ES-I3 (cell line): ENCODE measurements around the gene TPT1.

Source experiments
- H3K36me3 ChIP-seq: 2 replicates; pipeline ENCODE4 v1.6.1; 2013; ENCODE audit warnings: mild to moderate bottlenecking, low read length, control low read depth, moderate library complexity; ENCODE audit not compliant: insufficient read depth
- H3K4me1 ChIP-seq: 2 replicates; pipeline ENCODE4 v1.6.1; 2013; ENCODE audit warnings: mild to moderate bottlenecking, control low read depth, low read length; ENCODE audit not compliant: insufficient read depth
- H3K9ac ChIP-seq: 2 replicates; pipeline ENCODE4 v1.6.1; 2013; ENCODE audit warnings: low read depth, mild to moderate bottlenecking, low read length, moderate library complexity
- H3K9me3 ChIP-seq: 2 replicates; pipeline ENCODE4 v1.6.1; 2013; ENCODE audit warnings: mild to moderate bottlenecking, low read length, moderate library complexity; ENCODE audit not compliant: control insufficient read depth, insufficient read depth

TPT1 gene

DNA sequence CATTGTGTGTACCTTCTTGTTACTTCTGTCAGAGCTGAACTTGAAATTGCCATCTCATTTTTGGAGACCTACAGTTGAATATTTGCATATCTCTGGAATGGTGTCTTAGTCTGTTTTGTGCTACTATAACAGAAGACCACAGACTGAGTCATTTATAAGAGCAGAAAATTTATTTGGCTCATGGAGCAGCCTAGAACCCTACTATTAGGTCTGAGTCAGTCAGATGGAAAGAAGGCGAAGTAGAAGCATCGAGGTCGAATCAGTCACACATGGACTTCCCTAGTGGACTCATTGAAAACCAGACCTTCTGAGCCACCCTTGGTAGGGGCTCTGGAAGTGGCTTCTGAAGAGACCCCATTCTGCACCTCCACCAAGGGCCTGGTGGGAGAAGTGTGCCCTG, 33.9 kb upstream of the TPT1 start:
- no peaks in the 10 kb centered on the region for H3K9me3 ChIP-seq
- H3K9ac ChIP-seq = no peak overlapping the region
- peaks cover 2% of the 10 kb centered on the region; the same call in 1 of the 2 replicates for H3K4me1 ChIP-seq
- no peaks in the 10 kb centered on the region for H3K36me3 ChIP-seq

DNA sequence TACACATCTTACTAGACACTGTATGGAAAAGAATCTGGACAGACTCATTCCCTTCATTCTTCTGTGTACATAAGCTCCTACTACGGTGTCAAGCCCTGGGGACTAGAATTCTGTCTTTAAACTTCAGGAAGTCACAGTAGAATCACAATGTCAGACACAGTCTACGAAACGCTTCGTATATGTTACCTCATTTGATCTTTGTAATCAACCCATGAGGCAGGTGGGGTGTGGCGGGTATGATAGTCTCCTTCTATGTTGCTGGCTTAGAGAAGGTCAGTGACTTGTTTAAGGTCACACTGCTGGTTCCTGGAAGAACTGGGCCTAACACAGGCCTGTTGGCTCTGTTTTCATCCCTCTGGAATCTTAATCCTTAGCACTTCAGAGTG, 32.2 kb upstream of the TPT1 start:
- H3K9ac ChIP-seq = no peak overlapping the region

DNA sequence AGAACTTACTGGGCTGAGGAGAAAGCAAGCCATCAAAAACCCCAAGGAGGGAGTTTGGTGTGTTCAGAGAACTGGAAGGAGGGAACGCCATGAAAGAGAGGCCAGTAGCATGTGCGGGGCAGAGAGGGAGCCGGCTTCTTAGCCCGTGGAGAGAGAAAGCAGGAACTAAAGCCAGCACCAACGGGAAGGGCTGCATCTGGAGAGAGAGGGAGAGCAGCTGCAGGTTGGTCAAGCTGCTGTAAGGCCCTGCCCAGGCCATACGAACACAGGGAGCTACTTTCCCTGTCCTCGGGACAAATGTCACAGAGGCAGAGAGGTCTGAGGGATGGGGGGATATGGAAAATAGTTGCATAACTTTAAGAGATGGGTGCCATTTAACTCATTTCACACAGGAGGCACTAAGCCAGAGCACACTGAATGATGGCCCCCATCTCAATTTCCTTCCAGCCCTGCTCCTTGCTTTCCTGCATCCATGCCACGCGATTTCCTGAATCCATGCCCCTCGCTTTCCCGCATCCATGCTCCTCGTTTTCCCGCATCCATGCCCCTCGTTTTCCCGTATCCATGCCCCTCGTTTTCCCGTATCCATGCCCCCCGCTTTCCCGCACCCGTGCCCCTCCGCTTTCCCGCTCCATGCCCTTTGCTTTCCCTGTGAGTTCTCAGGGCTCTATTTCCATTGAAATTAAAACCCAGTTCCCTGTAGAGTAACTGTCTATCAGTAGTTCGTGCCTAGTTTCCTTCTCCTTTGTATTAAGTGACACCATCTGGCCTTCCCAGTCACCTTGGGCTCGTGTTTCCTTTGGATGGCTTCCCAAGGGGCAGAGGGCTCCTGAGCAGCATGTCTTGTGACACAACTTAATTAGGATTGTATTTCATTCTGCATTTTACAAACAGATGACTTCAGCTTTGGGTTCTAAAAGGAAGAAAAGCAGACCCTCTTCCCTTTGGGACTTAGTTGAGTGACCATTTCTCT, 31.5 kb upstream of the TPT1 start:
- H3K4me1 ChIP-seq = peaks cover 13% of the 10 kb centered on the region
- no peaks in the 10 kb centered on the region for H3K9me3 ChIP-seq
- no peak overlapping the region for H3K9ac ChIP-seq
- H3K36me3 ChIP-seq = no peaks in the 10 kb centered on the region

More for the DNA sequence above, 32.2 kb upstream of the TPT1 start:
- Histone ChIP-seq H3K36me3 (no peaks in the 10 kb centered on the region), H3K9me3 (no peaks in the 10 kb centered on the region), H3K4me1 (peaks cover 8% of the 10 kb centered on the region)

DNA sequence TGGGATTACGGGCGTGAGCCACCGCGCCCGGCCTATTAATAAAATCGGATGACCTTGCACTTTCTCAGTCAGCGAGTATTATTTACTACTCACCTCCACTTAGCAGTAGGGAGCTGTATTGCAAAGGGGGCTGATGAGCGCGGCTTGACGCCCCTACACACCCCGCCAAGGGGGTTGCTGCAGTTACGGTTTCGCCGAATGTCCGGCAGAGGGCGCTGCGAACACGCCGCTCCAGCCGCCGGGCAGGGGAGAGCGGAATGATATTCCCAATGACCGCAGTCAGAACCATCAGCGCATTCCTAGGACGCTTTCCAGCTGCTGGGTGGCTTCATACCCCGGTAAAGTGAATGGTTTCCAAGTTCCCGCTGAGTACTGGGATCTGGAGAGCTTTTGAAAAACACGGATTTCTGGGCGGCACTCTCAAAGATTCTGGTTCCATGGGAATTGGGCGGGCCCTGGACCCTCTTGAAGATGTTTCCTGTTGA, 30.0 kb upstream of the TPT1 start:
- Histone ChIP-seq H3K9ac (no peak overlapping the region), H3K9me3 (no peaks in the 10 kb centered on the region), H3K36me3 (no peaks in the 10 kb centered on the region), H3K4me1 (peaks cover 14% of the 10 kb centered on the region)

DNA sequence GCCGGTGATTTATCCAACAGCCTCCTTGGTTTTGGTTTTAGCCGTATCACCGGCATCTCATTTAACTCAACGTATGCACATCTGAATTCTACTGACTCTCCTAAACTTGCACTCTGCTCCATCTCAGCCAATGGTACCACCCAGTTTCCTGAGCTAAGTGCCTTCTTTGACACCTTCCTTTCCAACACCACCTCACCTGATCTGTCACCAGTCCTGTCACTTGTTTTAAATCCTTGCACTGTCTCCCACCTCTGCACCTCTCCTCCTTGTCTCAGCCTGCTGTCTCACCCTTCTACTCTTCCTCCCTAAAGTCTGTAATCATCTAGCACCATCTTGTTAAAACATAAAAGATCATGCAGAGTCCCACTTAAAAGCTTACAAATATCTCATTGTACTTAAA, 28.1 kb upstream of the TPT1 start:
- no peak overlapping the region for H3K9ac ChIP-seq
- H3K9me3 ChIP-seq = no peaks in the 10 kb centered on the region
- H3K4me1 ChIP-seq = peaks cover 19% of the 10 kb centered on the region
- H3K36me3 ChIP-seq = no peaks in the 10 kb centered on the region

DNA sequence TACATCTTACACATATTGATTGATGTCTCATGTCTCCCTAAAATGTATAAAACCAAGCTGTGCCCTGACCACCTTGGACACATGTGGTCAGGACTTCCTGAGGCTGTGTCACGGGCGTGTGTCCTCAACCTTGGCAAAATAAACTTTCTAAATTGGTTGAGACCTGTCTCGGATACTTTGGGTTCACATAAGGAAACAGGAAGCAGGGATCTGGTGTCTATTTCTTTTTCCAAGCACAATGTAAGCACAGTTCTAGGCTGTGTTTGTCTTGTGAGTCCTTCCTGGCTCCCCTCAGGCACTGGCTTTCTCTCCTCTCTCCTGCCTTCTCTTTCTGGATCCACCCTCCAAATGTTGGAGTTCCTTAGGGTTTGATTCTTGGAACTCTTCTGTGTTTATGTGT, 27.6 kb upstream of the TPT1 start:
- Histone ChIP-seq H3K9ac (no peak overlapping the region), H3K9me3 (no peaks in the 10 kb centered on the region), H3K4me1 (peaks cover 19% of the 10 kb centered on the region), H3K36me3 (no peaks in the 10 kb centered on the region)

DNA sequence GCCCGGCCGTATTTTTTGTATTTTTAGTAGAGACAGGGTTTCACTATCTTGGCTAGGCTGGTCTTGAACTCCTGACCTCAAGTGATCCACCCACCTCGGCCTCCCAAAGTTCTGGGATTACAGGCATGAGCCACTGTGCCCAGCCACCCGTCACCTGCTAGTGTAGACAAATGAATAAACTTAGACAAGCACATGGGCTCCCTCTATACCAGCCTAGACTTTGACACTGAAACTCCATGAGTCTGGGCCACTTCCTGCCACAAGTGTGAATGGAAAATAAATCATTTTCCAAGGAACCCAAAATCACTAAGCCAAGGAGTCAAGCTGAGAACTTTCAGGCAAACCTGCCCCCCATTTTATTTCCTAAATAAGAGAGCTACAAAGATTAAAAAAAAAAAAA, 27.0 kb upstream of the TPT1 start:
- no peak overlapping the region for H3K9ac ChIP-seq
- H3K9me3 ChIP-seq = no peaks in the 10 kb centered on the region
- H3K36me3 ChIP-seq = no peaks in the 10 kb centered on the region
- H3K4me1 ChIP-seq = peaks cover 19% of the 10 kb centered on the region

DNA sequence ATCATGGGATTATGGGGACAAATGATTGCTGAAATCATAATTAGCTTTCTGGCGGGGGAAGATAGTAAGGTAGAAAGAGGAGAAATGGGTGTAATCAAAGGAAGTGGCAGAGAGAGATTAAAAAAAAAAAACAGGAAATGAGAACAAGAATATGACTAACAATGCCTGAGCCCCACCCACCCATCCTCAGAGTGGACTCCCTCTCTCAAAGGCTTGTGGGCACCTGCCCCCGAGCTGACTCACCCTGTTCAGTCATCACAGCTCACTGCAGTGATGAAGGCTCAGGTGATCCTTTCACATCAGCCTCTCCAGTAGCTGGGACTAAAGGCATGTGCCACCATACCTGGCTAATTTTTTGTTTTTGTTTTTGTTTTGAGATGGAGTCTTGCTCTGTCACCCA, 26.4 kb upstream of the TPT1 start:
- no peaks in the 10 kb centered on the region for H3K9me3 ChIP-seq
- H3K36me3 ChIP-seq = no peaks in the 10 kb centered on the region
- H3K9ac ChIP-seq = no peak overlapping the region
- peaks cover 16% of the 10 kb centered on the region for H3K4me1 ChIP-seq

DNA sequence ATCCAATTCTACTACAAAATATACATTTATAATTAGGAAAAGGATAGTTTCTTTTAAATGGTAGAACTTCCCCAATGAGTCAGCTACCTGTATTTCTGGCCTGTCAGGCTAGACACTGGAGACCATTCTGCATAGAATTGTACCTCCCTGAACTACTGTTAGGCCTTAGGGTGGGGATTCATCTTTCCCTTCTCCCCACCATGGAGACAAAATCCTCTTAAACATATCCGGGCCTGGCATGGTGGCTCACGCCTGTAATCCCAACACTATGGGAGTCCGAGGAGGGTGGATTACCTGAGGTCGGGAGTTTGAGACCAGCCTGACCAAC, 24.5 kb upstream of the TPT1 start:
- H3K36me3 ChIP-seq = no peaks in the 10 kb centered on the region
- H3K9me3 ChIP-seq = no peaks in the 10 kb centered on the region
- peaks cover 16% of the 10 kb centered on the region for H3K4me1 ChIP-seq
- no peak overlapping the region for H3K9ac ChIP-seq

DNA sequence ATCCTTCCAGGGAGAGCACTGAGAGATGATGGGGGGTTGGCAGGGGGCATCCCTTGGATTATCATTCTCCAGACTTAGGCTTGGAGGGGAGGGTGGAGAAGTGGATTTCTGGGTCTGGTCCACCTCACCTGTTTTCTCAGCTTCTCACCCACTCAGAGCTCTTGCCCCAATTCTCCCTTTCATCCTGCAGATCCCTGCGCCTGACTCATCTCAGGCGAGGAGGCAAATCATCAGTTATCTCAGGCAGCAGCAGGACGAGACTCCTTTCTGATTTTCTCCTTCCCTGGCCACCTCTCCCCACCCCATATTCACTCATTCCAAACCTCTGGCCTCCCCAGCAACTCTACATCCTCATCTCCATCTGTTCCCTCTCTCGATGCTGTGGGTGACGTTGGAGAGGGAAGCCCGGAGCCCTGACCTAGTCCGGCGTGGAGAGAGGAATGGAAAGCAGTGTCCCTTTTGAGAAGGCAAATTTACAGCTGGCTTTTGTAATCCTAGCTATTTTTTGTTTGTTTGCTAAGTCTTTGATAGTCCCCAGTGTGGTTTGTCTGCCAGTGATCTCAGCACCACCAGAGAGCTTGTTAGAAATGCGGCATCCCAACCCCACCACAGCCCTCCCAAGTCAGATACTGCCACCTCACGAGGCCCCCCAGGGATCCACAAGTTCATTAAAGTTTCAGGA, 24.0 kb upstream of the TPT1 start:
- H3K36me3 ChIP-seq = no peaks in the 10 kb centered on the region
- no peaks in the 10 kb centered on the region for H3K9me3 ChIP-seq
- no peak overlapping the region for H3K9ac ChIP-seq
- peaks cover 16% of the 10 kb centered on the region for H3K4me1 ChIP-seq

DNA sequence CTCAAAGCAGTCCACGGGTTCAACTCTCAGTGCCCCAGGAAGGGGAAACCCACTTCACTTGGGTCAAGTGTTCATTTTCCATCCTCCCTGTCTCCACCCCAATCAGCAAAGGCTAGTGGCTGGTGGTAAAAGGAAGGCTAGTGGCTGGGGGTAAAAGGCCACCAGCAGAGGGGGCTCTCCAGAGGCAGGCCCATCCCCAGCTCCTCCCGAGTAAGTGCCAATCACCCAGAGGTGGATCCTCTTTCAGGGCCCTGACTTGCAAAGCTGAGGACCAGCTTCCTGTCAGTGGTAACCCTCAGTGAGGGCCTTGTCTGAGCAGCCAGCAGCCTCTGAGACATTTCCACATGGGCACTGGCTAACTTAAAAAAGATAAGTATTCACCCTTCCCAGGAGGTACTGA, 22.0 kb upstream of the TPT1 start:
- Histone ChIP-seq H3K36me3 (no peaks in the 10 kb centered on the region), H3K9me3 (no peaks in the 10 kb centered on the region), H3K4me1 (peaks cover 9% of the 10 kb centered on the region; the same call in 1 of the 2 replicates), H3K9ac (no peak overlapping the region)

DNA sequence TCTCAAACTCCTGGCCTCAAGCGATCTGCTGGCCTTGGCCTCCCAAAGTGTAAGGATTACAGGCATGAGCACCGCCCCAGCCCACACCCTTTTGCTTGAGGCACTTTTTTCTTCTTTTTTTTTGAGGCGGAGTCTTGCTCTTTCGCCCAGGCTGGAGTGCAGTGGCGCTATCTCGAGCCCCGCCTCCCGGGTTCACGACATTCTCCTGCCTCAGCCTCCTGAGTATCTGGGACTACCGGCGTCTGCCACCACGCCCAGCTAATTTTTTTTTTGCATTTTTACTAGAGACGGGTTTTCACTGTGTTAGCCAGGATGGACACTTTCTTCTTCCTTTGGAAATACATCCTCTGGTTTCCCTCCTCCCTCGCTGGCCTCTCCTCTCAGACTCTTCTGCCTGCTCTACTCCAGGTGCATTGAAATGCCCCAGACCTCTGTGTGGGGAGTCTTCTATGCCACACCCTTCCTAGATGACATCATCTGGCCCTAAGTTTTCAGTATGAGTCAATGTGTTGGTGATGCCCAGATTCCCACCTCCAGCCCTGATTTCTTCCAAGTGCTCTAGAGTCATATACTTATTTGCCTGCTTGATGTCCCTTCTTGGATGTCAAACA, 20.7 kb upstream of the TPT1 start:
- H3K9me3 ChIP-seq = no peaks in the 10 kb centered on the region
- H3K4me1 ChIP-seq = peaks cover 5% of the 10 kb centered on the region; the same call in 1 of the 2 replicates
- H3K36me3 ChIP-seq = no peaks in the 10 kb centered on the region
- peak overlapping the region; percentile 30; the same call in 1 of the 2 replicates for H3K9ac ChIP-seq

DNA sequence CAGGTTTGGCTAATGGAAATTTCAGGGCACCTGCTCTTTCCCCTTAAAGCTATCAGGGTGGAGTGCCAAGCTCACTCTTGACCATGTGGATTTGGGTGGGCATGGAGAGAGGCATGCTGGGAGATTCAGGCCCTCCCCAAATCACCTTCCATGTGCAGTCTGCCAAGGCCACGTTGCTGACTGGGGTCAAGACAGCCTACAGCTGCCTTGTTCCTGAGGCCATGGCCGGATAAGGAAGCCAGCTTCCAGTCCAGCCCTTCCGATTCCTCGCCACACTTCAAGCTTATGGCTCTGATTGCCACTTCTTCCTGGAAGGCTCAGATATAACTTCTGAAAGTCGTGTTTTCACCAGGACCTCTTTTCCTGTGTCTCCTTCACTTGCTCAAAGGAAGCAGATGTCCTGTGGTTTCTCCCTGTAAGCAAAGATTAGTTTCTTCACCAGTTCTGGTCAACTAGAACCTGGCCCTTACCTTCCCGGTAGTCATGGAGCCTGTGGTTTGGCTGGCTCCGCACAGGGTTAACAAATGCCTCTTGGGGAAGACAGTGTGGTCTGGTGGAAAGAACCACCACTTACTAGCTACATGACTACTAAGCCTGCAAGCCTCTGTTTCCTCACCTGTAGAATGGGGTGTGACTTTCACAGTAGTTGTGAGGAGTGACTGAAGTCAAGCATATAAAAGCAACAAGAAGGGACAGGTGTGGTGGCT, 16.1 kb upstream of the TPT1 start:
- Histone ChIP-seq H3K36me3 (no peaks in the 10 kb centered on the region), H3K4me1 (no peaks in the 10 kb centered on the region), H3K9ac (no peak overlapping the region), H3K9me3 (no peaks in the 10 kb centered on the region)

DNA sequence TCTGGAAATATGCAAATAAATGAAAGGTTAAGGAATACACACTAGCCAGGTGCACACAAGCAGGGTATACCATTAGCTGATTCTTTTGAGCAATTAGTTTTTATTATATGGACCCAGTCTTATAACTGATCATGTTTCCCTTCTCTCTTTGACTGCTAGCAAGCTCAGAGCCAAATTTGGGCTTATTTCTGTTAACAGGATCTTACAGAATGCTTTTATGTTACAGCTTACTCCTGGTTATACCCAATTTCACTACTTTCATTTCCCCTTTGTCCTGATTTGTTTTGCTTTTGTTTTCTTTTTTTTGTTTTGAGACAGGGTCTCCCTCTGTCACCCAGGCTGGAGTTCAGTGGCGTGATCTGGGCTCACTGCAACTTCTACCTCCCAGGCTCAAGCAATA, 12.9 kb upstream of the TPT1 start:
- Histone ChIP-seq H3K9ac (no peak overlapping the region), H3K36me3 (no peaks in the 10 kb centered on the region), H3K4me1 (no peaks in the 10 kb centered on the region), H3K9me3 (no peaks in the 10 kb centered on the region)
